Measurements from ENCODE around the gene ITGB2.

- TF ChIP-seq CTCF (conservative IDR thresholded peaks at IDR 0.05; ENCODE audit: low read length) (no peak), EZH2phosphoT487 (IDR thresholded peaks at IDR 0.05; ENCODE audit: borderline replicate concordance) (no peak)
Measured at GRCh38 chr21:44889625-44890337, 30.9 kb downstream of the ITGB2 start.

Data from Loucy (cell line).